Prostate gland (tissue), 2 donors: ENCODE measurements around the gene MATN1. TPM values are rescaled to one million over a fixed set of nuclear protein-coding genes. Genes with fewer than 3 reads are reported as not detected.

ENCODE experiments used
- DNase-seq: peaks from one replicate; pipeline ENCODE4 v3.0.0-alpha.2; 2019; ENCODE audit warnings: low spot score
- H3K27ac ChIP-seq, 2 donors: fragments of 200-600 bp; sonication (generic); 2 replicates each; pipeline ENCODE4 v1.5.1; 2017 to 2019
- H3K27me3 ChIP-seq: fragments of 200-600 bp; sonication (generic); replicated peaks from 2 replicates; pipeline ENCODE4 v1.5.1; 2019; ENCODE audit not compliant: insufficient read depth
- H3K36me3 ChIP-seq, 2 donors: fragments of 200-600 bp; sonication (generic); 1 replicate in 1 of 2; 2 replicates in 1 of 2; pipeline versions ENCODE4 v1.5.1 to v1.8.1; 2017 to 2019
- H3K4me1 ChIP-seq: fragments of 200-600 bp; sonication (generic); replicated peaks from 2 replicates; pipeline ENCODE4 v1.5.1; 2019
- H3K4me3 ChIP-seq, 2 donors: fragments of 200-600 bp; sonication (generic); 2 replicates each; pipeline ENCODE4 v1.5.1; 2017 to 2019
- H3K9me3 ChIP-seq: fragments of 200-600 bp; sonication (generic); 2 replicates; pipeline ENCODE4 v1.5.1; 2017
- CTCF ChIP-seq, 4 experiments: fragments of 200-600 bp in 2 of 4; fragments of 450-650 bp in 2 of 4; sonication (generic) in 2 of 4; IDR thresholded peaks; 1 replicate in 3 of 4; 2 replicates in 1 of 4; pipeline ENCODE4 v1.5.1; 2016 to 2019; ENCODE audit warnings: antibody characterized with exemption in 4 of 4, mild to moderate bottlenecking in 2 of 4, moderate library complexity in 2 of 4
- POLR2A ChIP-seq: fragments of 450-650 bp; IDR thresholded peaks from one replicate; pipeline ENCODE4 v1.6.1; 2016; ENCODE audit warnings: antibody characterized with exemption, mild to moderate bottlenecking
- POLR2AphosphoS5 ChIP-seq: sonication (generic); formaldehyde crosslinking; IDR thresholded peaks from one replicate; pipeline ENCODE4 v1.6.1; 2017; ENCODE audit warnings: antibody characterized with exemption
- WGBS: methylation state at CpG from one replicate; pipeline ENCODE4 v1.1.5; 2018; 5-methylcytosine and 5-hydroxymethylcytosine counted together
- intact Hi-C: fragments of 100-400 bp; cut with DNase I; formaldehyde crosslinking; loops from one replicate; pipeline ENCODE4 v1.14.2; 2022
- total RNA-seq, 2 donors: library from RNA; depleted of rRNA; stranded (reverse); fragments of >200 nt; gene quantifications; one replicate each; pipeline ENCODE4 v1.1.0, GENCODE V29; 2016

The MATN1 gene
- total RNA-seq, 2 donors from 2014 or later = 0.34 TPM; not detected in 1

- no peak for DNase-seq
- Histone ChIP-seq H3K27me3 (no peaks in the 10 kb centered on the region), H3K9me3 (no peaks in the 10 kb centered on the region), H3K27ac (no peak overlapping the region), H3K4me3 (no peak overlapping the region), H3K36me3 (no peaks in the 10 kb centered on the region), H3K4me1 (no peaks in the 10 kb centered on the region)
- WGBS = 94% methylated on average over 7 of the region's 7 CpGs
- no peak for TF ChIP-seq CTCF (IDR thresholded peaks at IDR 0.05)
- TF ChIP-seq POLR2A = no peak
- no peak for TF ChIP-seq POLR2AphosphoS5
- intact Hi-C loops = no loop called here
Observed at GRCh38 chr1:30680429-30680828, 43.0 kb downstream of the MATN1 start.

GRCh38 chr1:30679976-30680305 is 43.4 kb downstream of the MATN1 start:
- 68% methylated on average over 2 of the region's 2 CpGs for WGBS
- TF ChIP-seq POLR2A = no peak
- TF ChIP-seq POLR2AphosphoS5 = no peak
- TF ChIP-seq CTCF (IDR thresholded peaks at IDR 0.05) = no peak

GRCh38 chr1:30679201-30679975 is 44.0 kb downstream of the MATN1 start:
- Histone ChIP-seq H3K27ac (no peak overlapping the region), H3K4me3 (no peak overlapping the region), H3K36me3 (no peaks in the 10 kb centered on the region), H3K9me3 (no peaks in the 10 kb centered on the region), H3K4me1 (no peaks in the 10 kb centered on the region), H3K27me3 (no peaks in the 10 kb centered on the region)
- no peak for DNase-seq
- no peak for TF ChIP-seq POLR2AphosphoS5
- TF ChIP-seq POLR2A = no peak
- no peak for TF ChIP-seq CTCF (IDR thresholded peaks at IDR 0.05)
- intact Hi-C loops = loop anchor here (10.0 kb wide), 1 partner anchor 295 kb away; no protein-coding TSS in a partner anchor
- 90% methylated on average over 2 of the region's 2 CpGs for WGBS

More at GRCh38 chr1:30679976-30680305, 43.4 kb downstream of the MATN1 start:
- Histone ChIP-seq H3K4me1 (no peaks in the 10 kb centered on the region), H3K36me3 (no peaks in the 10 kb centered on the region), H3K9me3 (no peaks in the 10 kb centered on the region), H3K27me3 (no peaks in the 10 kb centered on the region), H3K4me3 (no peak overlapping the region), H3K27ac (no peak overlapping the region)
- no peak for DNase-seq
- intact Hi-C loops = loop anchor here (10.0 kb wide), 1 partner anchor 295 kb away; no protein-coding TSS in a partner anchor

GRCh38 chr1:30678209-30678608 is 45.2 kb downstream of the MATN1 start:
- intact Hi-C loops = loop anchor here (10.0 kb wide), 1 partner anchor 293 kb away; no protein-coding TSS in a partner anchor
- H3K27me3 ChIP-seq = no peaks in the 10 kb centered on the region
- H3K4me1 ChIP-seq = no peaks in the 10 kb centered on the region
- H3K27ac ChIP-seq = no peak overlapping the region
- WGBS = 81% methylated on average over 3 of the region's 3 CpGs
- TF ChIP-seq POLR2A = no peak
- no peak for TF ChIP-seq POLR2AphosphoS5
- TF ChIP-seq CTCF (IDR thresholded peaks at IDR 0.05) = no peak
- H3K36me3 ChIP-seq = no peaks in the 10 kb centered on the region
- H3K9me3 ChIP-seq = no peaks in the 10 kb centered on the region
- no peak for DNase-seq
- H3K4me3 ChIP-seq = no peak overlapping the region

- H3K4me1 ChIP-seq = no peaks in the 10 kb centered on the region
- no peak for DNase-seq
- intact Hi-C loops = loop anchor here (10.0 kb wide), 1 partner anchor 293 kb away; no protein-coding TSS in a partner anchor
- 85% methylated on average over 2 of the region's 2 CpGs for WGBS
- TF ChIP-seq POLR2A (no peak), CTCF (IDR thresholded peaks at IDR 0.05) (no peak), POLR2AphosphoS5 (no peak)
- H3K27me3 ChIP-seq = no peaks in the 10 kb centered on the region
- H3K36me3 ChIP-seq = no peaks in the 10 kb centered on the region
- H3K27ac ChIP-seq = no peak overlapping the region
- H3K4me3 ChIP-seq = no peak overlapping the region
- H3K9me3 ChIP-seq = no peaks in the 10 kb centered on the region
Observed at GRCh38 chr1:30677471-30677870, 45.9 kb downstream of the MATN1 start.
